ENCODE data around the gene MLIP. TPM values are rescaled to one million over a fixed set of nuclear protein-coding genes. Genes with fewer than 3 reads are reported as not detected.
A peak's percentile ranks its signal among the peaks of the same experiment; 100 is the strongest.

MLIP gene
- total RNA-seq, 2 donors from 2014 or later = 234 to 248 TPM

DNA sequence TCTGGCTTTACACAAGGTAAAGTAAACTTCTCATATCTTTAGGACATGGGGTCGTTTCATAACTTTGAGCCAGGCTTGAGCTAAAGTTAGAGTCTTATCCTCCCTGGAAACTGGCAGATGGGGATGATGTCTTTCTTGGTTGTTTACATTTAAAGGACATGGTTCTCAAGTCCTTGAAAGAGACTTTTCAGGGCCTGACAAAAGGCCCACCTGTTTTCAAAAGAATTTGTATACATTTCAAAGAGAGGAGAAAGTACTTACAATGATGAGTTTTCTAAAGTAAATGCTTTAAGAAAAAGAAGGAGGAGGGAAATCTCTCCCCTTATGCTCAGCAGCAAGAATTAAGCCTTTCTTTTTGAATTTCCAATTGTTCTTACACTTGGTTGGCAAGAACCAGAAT is 151.3 kb downstream of the MLIP start:
- intact Hi-C loops (cut with DNase I) = loop anchor here in 1 of 2 donors (10.0 kb wide), 1 partner anchor 278 kb away; no protein-coding TSS in a partner anchor
- no peak for ATAC-seq
- no peak for DNase-seq

DNA sequence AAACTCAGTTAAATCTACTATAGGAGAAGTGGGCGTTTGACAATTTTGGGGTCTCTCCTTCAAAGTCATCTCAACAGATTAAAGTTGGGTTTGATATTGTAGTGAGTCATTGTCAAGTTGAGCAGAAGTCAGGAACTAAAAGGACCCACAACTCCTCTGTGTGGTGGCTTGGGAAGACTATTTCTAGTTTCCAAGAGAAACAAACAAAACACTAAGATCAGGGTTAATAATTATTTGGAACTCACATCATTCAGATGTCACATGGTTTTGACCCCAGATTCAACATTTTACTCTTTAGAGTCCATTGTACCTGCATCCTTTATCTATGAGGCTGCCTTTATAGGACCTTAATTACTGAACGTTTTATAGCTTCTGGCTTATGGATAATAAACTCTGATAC is 151.7 kb downstream of the MLIP start:
- intact Hi-C loops (cut with DNase I) = loop anchor here in 1 of 2 donors (10.0 kb wide), 1 partner anchor 278 kb away; no protein-coding TSS in a partner anchor
- ATAC-seq = no peak

DNA sequence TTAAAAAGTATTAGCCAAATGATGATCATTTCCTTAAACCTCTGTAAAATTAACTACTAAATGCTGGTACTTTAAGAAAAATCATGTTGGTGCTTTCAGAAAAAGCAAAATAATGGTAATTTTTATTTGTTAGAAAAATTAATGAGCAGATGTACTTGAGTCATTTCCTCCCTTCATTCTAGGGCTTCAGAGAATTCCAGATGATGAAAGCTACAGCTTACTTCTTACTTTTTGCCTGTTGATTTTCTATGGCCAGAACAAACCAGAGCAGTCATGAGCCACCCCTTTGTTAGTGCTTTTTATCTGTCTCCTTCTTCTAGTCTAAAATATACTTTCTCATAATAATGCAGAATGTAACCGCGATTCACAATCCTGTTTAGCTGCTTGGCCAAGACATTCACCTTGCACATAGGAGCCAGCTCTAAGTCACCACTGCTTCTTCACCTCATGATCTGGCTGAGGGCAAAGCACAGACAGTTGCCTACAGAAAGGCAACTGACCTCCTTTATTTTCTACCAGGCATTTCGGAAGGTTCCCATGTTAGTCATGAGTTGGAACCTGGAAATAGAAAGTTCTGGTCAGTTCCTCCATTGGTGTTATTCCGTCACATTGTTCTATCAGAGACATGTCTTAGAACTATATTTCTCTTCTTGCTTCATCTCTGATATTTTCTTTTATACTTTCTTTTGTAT is 153.5 kb downstream of the MLIP start:
- no peak for ATAC-seq
- intact Hi-C loops (cut with DNase I) = loop anchor here in 1 of 2 donors (10.0 kb wide), 1 partner anchor 280 kb away; no protein-coding TSS in a partner anchor
- DNase-seq = no peak

More for the DNA sequence above, 151.7 kb downstream of the MLIP start:
- DNase-seq = no peak

DNA sequence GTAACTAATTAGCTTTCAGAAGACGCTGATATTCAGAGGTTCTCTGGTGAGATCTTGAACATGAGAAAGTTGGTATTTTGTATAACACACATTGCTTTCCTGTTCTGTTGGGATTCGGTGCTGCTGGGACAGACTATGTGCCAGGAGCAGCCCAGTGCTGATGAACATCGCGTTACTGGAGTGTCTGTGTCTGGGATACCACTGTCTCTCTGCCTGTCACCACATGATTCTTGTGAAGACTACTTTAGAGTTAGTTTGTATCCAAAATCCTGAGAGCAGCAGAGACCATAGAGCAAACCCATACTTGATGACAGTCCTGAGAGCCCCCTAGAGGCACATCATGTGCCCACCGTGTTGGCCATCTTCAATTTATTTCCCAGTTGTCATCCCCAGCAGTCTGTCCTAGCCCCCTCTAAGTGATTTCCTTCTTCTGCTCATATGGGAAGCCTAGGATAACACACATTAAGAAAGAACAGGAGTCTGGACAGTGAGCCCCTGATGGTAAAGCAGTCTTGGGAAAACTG is 155.2 kb downstream of the MLIP start:
- no peak for DNase-seq
- peak; percentile 58 to 87 for ATAC-seq
- intact Hi-C loops (cut with DNase I) = loop anchor here in 1 of 2 donors (10.0 kb wide), 1 partner anchor 282 kb away; no protein-coding TSS in a partner anchor

DNA sequence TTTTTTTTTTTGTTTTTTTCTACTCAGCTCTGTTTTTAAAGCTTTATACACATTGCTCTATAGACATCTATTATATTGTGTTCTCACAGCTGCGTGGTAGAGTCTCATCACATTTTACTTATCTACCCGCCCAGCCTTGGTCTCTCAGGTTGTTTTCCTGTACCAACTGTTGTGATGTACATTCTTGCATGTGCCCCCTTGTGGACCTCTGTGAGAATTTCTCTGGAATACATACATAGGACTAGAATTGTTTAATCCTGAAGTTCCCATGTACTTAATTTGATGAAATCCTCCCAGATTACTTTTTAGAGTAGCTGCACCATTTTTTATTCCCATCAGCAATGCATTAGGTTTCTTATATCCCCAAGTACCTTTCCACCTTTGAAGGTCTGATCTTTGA is 156.6 kb downstream of the MLIP start:
- ATAC-seq (peak in 1 of 2 donors; percentile 37), DNase-seq (no peak)
- intact Hi-C loops (cut with DNase I) = loop anchor here in 1 of 2 donors (10.0 kb wide), 1 partner anchor 283 kb away; no protein-coding TSS in a partner anchor

DNA sequence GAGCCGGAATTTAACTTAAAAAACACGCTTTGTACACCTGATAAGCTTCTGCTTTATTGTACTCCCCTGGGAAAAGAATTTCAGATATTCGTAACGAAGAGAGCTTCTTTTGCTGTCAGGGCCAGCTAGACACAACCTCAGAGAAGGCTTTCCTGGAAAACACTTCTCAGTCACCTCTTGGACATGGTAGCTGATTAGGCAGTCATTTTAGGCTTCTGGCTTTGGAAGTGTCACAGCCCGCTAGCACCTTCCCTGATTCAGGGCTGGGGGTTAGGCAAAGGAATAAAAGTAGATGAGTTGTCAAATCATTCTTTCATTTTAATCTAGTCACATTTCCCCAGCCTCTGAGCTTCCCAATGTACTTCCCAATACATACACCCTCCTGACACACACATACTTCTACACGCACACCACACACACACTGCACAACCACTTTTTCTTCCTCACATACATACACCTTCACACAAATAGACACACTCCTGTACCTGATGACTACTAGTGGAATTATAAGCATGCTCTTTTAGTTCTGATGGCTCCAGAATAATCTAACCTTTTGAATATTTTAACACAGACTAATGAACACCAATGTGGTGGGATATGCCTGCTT is 162.1 kb downstream of the MLIP start:
- peak; percentile 17 to 51 for ATAC-seq

DNA sequence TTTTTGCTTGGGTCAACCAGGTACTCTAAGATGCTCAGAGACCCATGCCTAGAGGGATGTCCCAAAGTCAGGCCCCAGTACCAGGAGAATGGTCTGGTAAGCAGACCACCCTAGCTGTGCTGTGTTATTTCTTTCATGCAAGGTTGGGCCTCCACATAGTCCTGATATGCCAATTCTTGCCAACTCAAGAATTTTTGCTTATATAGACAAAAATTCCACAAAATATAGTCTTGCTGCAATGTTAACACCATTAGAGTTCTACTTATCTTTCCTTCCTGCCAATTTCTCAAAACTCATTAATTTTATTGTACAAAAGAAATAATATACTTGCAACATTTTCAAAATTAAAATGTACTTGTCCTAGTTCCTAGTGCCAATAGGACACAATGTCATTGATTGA is 163.1 kb downstream of the MLIP start:
- intact Hi-C loops (cut with DNase I) = no loop called here
- no peak for DNase-seq
- no peak for ATAC-seq

More for the DNA sequence above, 162.1 kb downstream of the MLIP start:
- intact Hi-C loops (cut with DNase I) = no loop called here
- DNase-seq = no peak

DNA sequence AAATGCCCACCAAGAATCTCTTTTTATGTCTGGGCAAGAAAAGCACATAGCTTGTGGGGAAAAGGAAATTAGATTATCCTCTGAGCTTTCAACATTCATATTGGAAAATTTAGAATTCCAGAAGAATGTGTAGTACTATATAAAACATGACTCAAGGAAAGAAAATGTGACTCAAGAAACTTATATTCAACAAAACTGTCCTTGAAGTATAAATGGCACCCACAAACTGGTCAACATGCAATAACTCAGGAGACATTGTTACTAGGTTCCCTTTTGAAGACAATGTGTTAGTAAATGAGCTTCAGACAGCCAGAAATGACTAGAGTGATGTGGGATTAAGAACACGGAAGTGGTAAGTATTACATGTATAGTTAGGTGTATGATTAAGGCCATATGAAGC is 170.9 kb downstream of the MLIP start:
- DNase-seq = no peak
- intact Hi-C loops (cut with DNase I) = no loop called here
- no peak for ATAC-seq

DNA sequence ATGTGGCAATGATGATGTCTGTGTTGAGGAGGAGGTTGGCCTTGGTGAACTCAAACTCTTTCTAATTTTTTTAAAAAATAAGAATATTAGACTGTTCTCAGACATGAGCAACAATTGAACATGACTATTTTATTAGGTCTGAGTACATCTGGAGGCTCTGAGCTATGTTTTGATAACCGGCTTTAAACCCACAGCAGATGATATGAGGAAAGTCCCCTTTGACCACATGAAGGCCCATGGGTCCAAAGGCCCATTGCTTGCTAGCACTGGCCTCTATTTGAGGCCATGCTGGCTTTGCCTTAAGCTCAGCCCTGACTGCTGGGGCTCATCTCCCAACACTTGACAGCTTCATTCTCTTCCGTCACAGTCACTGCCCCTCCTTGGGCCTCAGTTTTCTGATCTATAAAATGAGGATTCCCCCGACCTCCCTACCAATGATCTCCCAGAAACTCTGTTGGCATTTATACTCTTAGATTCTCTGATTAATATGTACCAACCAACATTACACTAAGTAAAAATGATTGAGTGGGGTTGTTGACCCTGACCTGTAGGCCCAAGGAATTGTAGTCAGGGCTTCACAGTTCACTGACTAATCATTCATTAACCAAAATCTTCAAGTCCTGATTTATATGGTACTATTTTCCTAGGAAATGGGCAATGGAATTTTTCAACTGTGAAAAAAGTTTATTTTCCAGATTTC is 173.1 kb downstream of the MLIP start:
- intact Hi-C loops (cut with DNase I) = no loop called here
- ATAC-seq (peak in 1 of 2 donors; percentile 34), DNase-seq (no peak)

DNA sequence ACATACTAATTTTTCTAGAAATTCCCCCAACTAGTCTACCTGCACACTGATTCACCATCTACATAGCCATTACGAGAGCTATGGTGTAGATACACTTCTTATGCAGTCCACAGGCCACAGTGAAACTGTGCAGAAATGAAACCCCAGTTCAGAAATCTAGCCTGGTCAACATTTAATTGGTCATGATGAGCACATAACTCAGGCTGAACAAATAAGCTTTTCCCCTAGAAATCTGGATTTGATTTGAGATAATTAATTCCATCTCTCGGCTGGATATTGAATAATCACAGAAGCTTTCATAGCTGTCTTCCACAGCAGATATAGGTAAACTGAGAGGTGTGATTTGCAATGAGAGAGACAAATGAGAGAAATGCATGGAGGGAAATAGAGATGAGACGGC is 174.4 kb downstream of the MLIP start:
- ATAC-seq = no peak
- intact Hi-C loops (cut with DNase I) = no loop called here
- no peak for DNase-seq

DNA sequence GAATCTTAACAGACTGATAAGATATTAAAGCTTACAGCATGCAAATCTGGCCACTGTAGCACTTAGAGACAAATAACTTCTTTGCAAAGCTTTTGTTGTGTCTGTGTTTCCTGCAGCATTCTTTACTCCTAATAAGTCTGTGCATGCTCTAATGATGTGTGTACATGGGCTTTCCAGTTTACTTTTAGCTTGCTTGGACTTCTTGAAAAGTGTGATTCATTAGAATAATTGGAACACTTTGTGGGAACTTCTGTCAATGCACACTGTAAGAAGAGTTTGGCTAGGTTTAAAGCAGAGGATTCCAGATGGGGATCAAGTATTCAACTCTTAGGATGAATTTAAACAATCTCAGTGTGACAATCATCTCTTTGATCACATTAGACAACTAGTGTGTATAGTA is 174.9 kb downstream of the MLIP start:
- no peak for ATAC-seq
- intact Hi-C loops (cut with DNase I) = no loop called here
- DNase-seq = no peak

DNA sequence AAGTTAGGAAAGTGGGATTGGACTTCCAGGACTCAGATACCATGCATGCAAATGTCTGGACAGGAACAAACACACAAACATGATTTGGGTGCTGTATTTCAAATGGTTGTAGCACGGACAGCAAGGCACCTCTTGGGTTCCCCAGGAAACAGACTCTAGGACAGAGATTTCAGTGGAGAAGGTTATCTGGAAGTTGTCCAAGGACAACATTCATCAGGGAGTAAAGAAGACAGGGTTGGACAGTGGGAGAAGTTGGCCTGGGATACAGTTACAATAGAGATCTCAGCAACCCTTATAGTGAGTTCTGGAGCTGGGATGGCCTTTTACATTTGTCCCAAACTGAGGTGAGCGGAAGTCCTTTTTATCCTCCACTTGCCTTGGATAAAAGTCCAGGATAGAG is 177.2 kb downstream of the MLIP start:
- ATAC-seq (no peak), DNase-seq (no peak)
- intact Hi-C loops (cut with DNase I) = no loop called here

DNA sequence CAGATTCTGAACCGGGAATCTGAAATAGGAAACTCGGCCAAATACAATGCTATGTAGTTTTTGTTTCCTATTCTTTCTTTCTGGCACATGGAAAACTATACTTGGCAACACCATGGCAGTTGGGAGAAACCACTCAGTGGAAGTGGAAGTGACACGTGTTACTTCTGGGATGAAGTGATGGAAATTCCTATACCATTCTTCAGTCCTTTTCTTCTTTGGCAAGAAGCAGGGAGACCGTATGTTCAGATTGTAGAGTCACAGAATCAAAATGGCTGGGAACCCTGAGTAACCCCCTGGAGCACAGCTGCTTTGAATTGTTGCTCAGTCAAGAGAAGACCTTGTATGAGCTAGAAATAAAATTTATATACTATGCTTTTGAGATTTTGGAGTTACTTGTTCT is 178.2 kb downstream of the MLIP start:
- ATAC-seq (no peak), DNase-seq (no peak)
- intact Hi-C loops (cut with DNase I) = no loop called here

DNA sequence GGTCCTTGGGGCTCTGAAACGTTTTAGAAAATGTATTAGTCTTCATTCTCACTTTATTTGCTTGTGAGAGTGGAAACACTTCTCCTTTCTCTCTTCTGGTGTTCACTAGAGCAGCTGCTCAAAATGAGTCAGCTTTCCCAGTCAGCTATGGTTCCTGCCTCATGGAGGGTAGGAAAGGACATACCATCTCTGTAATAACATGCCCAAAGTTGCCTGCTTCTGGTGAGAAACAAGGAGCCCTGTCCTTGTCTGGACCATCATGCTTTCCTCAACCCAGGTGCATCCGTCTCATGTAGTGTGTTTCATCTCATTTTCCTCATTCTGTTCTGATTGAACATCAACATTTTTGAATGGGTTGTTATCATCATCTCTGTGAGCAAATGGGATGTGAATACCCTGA is 179.9 kb downstream of the MLIP start:
- intact Hi-C loops (cut with DNase I) = no loop called here
- ATAC-seq (peak in 1 of 2 donors; percentile 67), DNase-seq (no peak)

DNA sequence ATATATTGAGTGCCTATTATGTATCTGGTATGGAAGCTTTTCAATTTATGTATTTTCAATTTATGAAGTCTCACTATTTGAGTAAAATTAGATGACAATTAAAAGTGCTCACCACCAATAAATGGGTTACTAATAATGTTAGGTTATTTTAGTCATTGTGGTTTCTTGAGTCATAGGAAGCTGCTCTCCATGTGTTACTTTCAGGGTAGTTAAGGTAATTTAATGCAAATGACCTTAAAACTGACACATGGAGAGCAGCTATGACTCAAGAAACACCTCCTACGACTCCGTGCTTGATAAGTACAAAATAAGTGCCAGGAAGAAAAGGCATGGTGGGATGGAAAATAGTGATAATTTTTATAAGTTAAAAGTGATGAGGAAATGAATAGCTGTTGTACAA is 180.5 kb downstream of the MLIP start:
- ATAC-seq = peak in 1 of 2 donors; percentile 62
- DNase-seq = no peak
- intact Hi-C loops (cut with DNase I) = no loop called here

DNA sequence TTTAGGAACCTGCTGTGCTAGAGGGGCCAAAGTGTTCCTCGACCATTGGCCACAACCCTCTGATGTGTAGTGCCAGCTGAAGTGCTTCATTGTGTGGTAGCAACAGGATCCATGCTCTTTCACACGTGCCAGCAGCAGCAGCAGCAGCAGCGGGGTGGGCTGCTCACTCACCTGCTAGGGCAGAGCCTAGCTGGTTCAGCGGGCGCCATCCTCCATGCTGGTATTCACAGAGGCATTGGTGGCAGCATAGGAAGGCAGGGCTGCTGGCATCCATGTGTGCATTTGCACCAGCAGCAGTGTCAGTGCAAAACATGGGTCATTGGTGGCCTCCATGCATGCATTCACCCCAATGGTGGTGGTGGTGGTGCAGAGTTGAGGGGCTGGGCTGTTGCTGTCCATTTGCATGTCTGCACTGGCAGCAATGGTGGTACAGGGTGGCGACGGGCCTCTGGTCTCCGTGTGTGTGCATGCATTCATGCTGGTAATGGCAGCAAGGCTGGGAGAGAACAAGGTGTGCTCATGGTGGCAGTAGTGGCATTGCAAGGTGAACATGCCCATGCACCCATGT is 183.8 kb downstream of the MLIP start:
- intact Hi-C loops (cut with DNase I) = no loop called here
- ATAC-seq = no peak
- no peak for DNase-seq

DNA sequence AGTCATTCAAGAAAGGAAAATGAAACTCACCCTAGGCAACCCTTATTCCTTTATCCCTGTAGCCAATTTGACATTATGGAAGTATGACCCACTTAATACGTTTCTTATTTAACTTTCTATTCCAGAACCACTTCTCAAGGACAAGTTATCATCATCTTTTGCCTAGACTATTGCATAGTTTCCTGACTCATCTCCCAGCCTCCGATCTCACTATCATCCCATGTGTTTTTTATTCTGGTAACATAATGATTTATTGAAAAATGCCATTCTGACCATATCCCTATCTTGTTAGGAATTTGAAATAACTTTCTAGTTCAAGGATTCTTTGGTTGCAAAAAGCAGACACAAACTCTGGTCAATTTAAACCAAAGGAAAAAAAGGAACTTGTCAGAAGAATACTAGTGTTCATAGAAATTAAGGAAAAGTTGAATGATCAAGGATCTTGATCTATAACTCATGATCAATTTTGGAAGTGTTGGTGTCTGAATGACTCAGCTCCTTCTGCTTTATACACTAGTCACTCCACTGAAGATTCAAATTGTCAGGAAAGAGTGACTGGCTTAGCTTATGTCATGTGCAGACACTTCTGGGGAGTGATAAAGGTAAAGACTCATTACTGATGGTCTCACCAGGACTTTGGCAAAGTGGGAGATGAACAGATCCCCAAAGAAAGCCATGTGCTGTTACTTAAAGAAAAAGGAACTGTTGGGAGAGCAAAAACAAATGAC is 188.5 kb downstream of the MLIP start:
- intact Hi-C loops (cut with DNase I) = no loop called here
- DNase-seq (no peak), ATAC-seq (no peak)

DNA sequence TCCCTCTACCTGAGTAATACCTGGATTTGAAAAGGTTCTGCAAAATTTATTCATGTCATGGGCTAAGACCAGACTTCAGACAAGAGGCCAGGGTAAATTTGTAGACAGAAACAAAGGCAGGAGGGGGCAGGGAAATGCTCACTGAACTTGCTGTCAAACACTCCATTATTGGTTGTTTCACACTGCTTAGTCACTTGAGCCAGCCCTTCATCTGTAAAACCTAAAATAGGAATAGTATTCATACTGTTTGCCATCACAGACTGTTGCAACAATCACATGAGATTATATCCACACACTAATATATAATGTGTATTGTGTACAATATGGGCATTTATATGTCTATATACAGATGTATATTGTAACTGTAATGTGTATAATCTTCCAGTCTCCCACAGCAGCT is 190.5 kb downstream of the MLIP start:
- DNase-seq (no peak), ATAC-seq (no peak)
- intact Hi-C loops (cut with DNase I) = no loop called here

DNA sequence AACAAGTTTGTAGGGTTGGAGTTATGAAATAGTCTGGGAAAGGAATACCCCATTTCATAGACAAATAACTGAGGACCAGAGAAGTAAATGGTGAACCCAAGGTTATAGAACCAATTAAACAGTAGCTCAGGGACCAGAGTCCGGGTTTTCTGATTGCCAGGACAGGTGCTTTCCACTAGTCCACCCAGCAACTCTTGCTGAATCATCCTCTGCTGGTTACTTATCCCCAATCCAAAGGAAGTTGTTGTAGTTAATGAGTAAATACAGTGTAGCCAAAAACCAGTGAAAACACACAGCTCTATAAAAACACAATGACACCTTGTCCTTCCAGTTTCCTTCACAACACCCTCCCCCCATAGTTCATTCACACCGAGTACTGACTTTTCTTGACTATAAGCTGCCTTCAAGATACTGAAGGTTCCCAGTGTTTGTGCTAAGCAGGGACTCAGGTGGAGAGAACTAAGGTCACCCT is 196.2 kb downstream of the MLIP start:
- ATAC-seq (no peak), DNase-seq (no peak)
- intact Hi-C loops (cut with DNase I) = no loop called here
